ENCODE results near the gene SLC7A10.

Gene SLC7A10

DNA sequence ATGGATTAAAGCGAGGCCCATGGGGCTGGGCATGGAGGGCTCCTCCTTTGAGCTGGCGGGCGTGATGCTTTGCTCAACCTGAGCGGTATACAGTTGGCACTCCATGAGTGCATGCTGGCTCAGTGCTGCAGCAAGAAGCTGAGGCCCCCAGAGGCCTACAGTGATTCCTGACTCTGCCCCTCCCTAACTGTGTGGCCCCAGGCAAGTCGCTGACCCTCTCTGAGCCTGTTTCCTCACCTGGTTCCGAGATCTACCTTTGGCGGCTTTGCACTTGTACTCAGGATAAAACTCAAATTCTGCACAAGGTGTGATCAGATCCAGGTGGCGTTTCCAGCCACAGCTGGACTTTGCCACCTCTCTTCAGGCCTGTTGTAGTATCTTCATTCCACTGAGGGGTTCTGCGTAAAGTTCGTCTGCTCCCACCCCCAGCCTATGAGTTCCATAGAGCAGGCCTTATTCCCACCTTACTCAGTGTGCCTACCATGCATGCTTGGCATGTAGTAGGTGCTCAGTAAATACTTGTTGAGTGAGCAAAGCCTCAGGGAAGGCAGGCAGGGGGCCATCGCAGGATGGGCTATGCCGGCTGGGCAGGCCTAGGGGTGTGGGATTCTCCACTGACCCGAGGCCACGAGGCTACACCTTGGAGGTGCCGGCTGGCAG, 23.6 kb downstream of the SLC7A10 start:
- Histone ChIP-seq H4K20me1 (ENCODE audit: insufficient read depth, low read length) (no peaks in the 10 kb centered on the region), H2AFZ (ENCODE audit: low read length) (no peak overlapping the region), H3K9ac (ENCODE audit: low read length) (no peak overlapping the region), H3K4me2 (ENCODE audit: low read depth, low read length) (no peak overlapping the region), H3K27me3 (replicated peaks; ENCODE audit: insufficient read depth, low read length) (no peaks in the 10 kb centered on the region), H3K4me1 (ENCODE audit: low read length) (no peaks in the 10 kb centered on the region), H3K36me3 (replicated peaks; ENCODE audit: insufficient read depth, low read length) (no peaks in the 10 kb centered on the region), H3K4me3 (ENCODE audit: low read length) (no peak overlapping the region), H3K79me2 (ENCODE audit: low read length) (no peaks in the 10 kb centered on the region), H3K9me2 (replicated peaks; ENCODE audit: insufficient read depth, low read length) (no peaks in the 10 kb centered on the region), H3K27ac (ENCODE audit: low read length) (no peak overlapping the region), H3K9me3 (replicated peaks; ENCODE audit: insufficient read depth, low read length) (no peaks in the 10 kb centered on the region), H3F3A (ENCODE audit: insufficient read depth, low read length) (no peaks in the 10 kb centered on the region)
- no peak for TF ChIP-seq EZH2 (optimal IDR thresholded peaks at IDR 0.05; ENCODE audit: low read depth, low read length)
- TF ChIP-seq EZH2phosphoT487 (IDR thresholded peaks at IDR 0.05; ENCODE audit: low read length), result no peak
- DNase-seq, result no peak

DNA sequence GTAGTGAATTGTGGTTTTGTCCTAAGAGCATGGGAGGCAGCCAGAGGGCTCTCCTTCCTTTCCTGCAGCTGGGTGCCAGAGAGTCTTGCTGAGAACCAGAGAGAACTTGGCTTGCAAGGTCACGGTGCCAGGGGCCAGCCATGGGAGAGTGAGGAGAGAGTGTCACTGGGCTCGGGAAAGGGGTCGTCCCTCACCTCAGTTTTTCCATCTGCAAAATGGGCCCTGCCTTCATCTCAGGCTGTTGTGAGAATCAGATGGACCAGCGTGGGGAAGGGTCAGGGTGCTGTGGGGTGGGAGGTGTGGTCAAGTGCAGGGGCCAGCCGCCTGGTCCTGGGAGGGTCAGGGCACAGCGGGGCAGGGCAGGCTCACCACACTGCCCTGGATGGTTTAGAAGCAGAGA, 24.2 kb downstream of the SLC7A10 start:
- Histone ChIP-seq H3K9me2 (replicated peaks; ENCODE audit: insufficient read depth, low read length) (no peaks in the 10 kb centered on the region), H4K20me1 (ENCODE audit: insufficient read depth, low read length) (no peaks in the 10 kb centered on the region), H3F3A (ENCODE audit: insufficient read depth, low read length) (no peaks in the 10 kb centered on the region), H3K9ac (ENCODE audit: low read length) (no peak overlapping the region), H3K4me2 (ENCODE audit: low read depth, low read length) (no peak overlapping the region), H3K27me3 (replicated peaks; ENCODE audit: insufficient read depth, low read length) (no peaks in the 10 kb centered on the region), H3K27ac (ENCODE audit: low read length) (no peak overlapping the region), H3K36me3 (replicated peaks; ENCODE audit: insufficient read depth, low read length) (no peaks in the 10 kb centered on the region), H3K4me1 (ENCODE audit: low read length) (no peaks in the 10 kb centered on the region), H3K9me3 (replicated peaks; ENCODE audit: insufficient read depth, low read length) (no peaks in the 10 kb centered on the region), H3K79me2 (ENCODE audit: low read length) (no peaks in the 10 kb centered on the region), H3K4me3 (ENCODE audit: low read length) (no peak overlapping the region), H2AFZ (ENCODE audit: low read length) (no peak overlapping the region)
- TF ChIP-seq EZH2 (optimal IDR thresholded peaks at IDR 0.05; ENCODE audit: low read depth, low read length), result no peak
- TF ChIP-seq EZH2phosphoT487 (IDR thresholded peaks at IDR 0.05; ENCODE audit: low read length), result no peak
- TF ChIP-seq, protein P1, sequence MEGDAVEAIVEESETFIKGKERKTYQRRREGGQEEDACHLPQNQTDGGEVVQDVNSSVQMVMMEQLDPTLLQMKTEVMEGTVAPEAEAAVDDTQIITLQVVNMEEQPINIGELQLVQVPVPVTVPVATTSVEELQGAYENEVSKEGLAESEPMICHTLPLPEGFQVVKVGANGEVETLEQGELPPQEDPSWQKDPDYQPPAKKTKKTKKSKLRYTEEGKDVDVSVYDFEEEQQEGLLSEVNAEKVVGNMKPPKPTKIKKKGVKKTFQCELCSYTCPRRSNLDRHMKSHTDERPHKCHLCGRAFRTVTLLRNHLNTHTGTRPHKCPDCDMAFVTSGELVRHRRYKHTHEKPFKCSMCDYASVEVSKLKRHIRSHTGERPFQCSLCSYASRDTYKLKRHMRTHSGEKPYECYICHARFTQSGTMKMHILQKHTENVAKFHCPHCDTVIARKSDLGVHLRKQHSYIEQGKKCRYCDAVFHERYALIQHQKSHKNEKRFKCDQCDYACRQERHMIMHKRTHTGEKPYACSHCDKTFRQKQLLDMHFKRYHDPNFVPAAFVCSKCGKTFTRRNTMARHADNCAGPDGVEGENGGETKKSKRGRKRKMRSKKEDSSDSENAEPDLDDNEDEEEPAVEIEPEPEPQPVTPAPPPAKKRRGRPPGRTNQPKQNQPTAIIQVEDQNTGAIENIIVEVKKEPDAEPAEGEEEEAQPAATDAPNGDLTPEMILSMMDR (IDR thresholded peaks at IDR 0.05; ENCODE audit: low read length), result no peak
- no peak for DNase-seq

DNA sequence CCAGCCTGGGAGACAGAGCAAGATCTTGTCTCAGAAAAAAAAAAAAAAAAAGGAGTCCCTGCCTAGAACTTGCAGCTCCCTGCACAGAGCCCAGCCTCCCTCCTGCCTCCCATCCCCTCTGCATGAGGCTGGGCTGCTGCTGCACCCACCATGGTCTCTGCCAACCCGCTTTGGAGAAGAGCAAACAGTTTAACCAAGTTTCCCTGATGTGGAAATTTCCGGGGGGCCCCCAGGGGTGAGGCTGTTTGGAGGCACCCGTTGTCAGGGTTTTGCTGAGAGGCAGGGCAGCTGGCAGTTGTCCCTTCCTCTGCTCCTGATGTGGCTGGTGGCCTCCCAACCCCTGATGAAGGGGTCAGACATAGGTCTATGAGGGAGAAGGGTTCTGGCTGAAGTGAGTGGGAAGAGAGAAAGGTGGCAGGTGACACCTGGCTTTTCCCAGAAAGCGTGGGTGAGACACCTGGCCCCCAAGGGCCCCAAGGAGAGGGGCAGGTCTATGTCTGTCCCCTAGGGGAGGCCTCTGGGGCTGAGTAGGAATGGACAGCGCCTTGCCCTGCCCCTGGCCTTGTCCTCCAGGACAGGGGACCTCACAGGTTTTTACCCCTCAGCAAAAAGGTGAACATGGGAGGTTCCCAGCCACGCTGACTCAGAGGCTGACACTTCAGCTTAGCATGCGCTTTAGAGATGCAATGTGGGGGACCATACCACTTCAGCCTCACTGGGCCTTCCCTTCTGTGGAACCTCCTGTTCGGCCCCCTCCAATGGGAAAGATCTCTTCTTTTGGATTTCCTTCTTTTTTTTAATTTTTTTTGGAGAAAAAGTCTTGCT, 26.0 kb downstream of the SLC7A10 start:
- TF ChIP-seq, protein P1 (IDR thresholded peaks at IDR 0.05; ENCODE audit: low read length), result no peak
- TF ChIP-seq EZH2phosphoT487 (IDR thresholded peaks at IDR 0.05; ENCODE audit: low read length) (no peak), EZH2 (optimal IDR thresholded peaks at IDR 0.05; ENCODE audit: low read depth, low read length) (no peak)
- Histone ChIP-seq H3F3A (ENCODE audit: insufficient read depth, low read length) (no peaks in the 10 kb centered on the region), H3K27me3 (replicated peaks; ENCODE audit: insufficient read depth, low read length) (no peaks in the 10 kb centered on the region; the same call in 1 of the 2 replicates), H3K79me2 (ENCODE audit: low read length) (no peaks in the 10 kb centered on the region), H3K4me3 (ENCODE audit: low read length) (no peak overlapping the region), H3K9me3 (replicated peaks; ENCODE audit: insufficient read depth, low read length) (no peaks in the 10 kb centered on the region), H3K4me1 (ENCODE audit: low read length) (no peaks in the 10 kb centered on the region), H3K36me3 (replicated peaks; ENCODE audit: insufficient read depth, low read length) (no peaks in the 10 kb centered on the region), H3K9me2 (replicated peaks; ENCODE audit: insufficient read depth, low read length) (no peaks in the 10 kb centered on the region), H2AFZ (ENCODE audit: low read length) (no peak overlapping the region), H3K9ac (ENCODE audit: low read length) (no peak overlapping the region), H3K4me2 (ENCODE audit: low read depth, low read length) (no peak overlapping the region), H4K20me1 (ENCODE audit: insufficient read depth, low read length) (no peaks in the 10 kb centered on the region), H3K27ac (ENCODE audit: low read length) (no peak overlapping the region)
- no peak for DNase-seq

Data from MM.1S (cell line).